Keratinocyte (primary cell): ENCODE measurements around the gene PIK3C3.

ENCODE experiments used
- CTCF ChIP-seq, 3 experiments: IDR thresholded peaks in 1 of 3; conservative IDR thresholded peaks in 1 of 3; optimal IDR thresholded peaks in 1 of 3; 2 replicates in 2 of 3; 3 replicates in 1 of 3; pipeline versions ENCODE3 to v1.5.1; 2011; ENCODE audit warnings: low read length in 3 of 3, mild to moderate bottlenecking in 3 of 3, moderate library complexity in 2 of 3, control low read depth in 1 of 3, inconsistent platforms in 1 of 3; ENCODE audit not compliant: insufficient read depth in 2 of 3; ENCODE audit errors: extremely low read depth in 1 of 3
- EZH2 ChIP-seq: IDR thresholded peaks from one replicate; pipeline ENCODE4 v1.6.1; 2012; ENCODE audit warnings: inconsistent platforms, mild to moderate bottlenecking, low read length, moderate library complexity

GRCh38 chr18:41992703-41993102 lies 37.7 kb downstream of the PIK3C3 start:
- TF ChIP-seq CTCF (optimal IDR thresholded peaks at IDR 0.05 in 1 of 3, IDR thresholded peaks at IDR 0.05 in 1 of 3, conservative IDR thresholded peaks at IDR 0.05 in 1 of 3; ENCODE audit: extremely low read depth in 1 of 3, insufficient read depth in 2 of 3, low read length in 3 of 3) = no peak
- no peak for TF ChIP-seq EZH2
